ENCODE results near the gene SLC41A3. TPM values are rescaled to one million over a fixed set of nuclear protein-coding genes. Genes with fewer than 3 reads are reported as not detected.
"Not testable (repeated sequence)": the region's sequence is repeated elsewhere in the genome, so short reads cannot be mapped to it uniquely, and the experiment has no call there.

SLC41A3 gene
- polyA plus RNA-seq, 3 donors from 2014 or later: 24.1 to 28.0 (median 25.4) TPM

GRCh38 chr3:126078866-126079265 is 5.1 kb downstream of the SLC41A3 start:
- no peaks in the 10 kb centered on the region for H3K27me3 Mint-ChIP-seq (ENCODE audit: low read depth in 3 of 3)
- H3K27ac Mint-ChIP-seq: no peak overlapping the region
- no peak for DNase-seq
- peaks cover 0 to 5% (median 4%) of the 10 kb centered on the region in 3 donors for H3K36me3 Mint-ChIP-seq
- no peak overlapping the region for H3K4me3 Mint-ChIP-seq
- peaks cover 4 to 6% of the 10 kb centered on the region in 2 donors for H3K4me1 Mint-ChIP-seq
- H3K9me3 Mint-ChIP-seq: peaks cover 0 to under 1% (median 0%) of the 10 kb centered on the region in 6 donors

- Mint-ChIP-seq H3K4me3 (no peak overlapping the region), H3K9me3 (peaks cover 0 to 3% (median 0%) of the 10 kb centered on the region in 6 donors), H3K36me3 (peaks cover 3 to 14% (median 7%) of the 10 kb centered on the region in 3 donors), H3K27ac (no peak overlapping the region), H3K27me3 (ENCODE audit: low read depth in 3 of 3) (no peaks in the 10 kb centered on the region), H3K4me1 (peaks cover 0 to under 1% of the 10 kb centered on the region in 2 donors)
- DNase-seq: no peak
Measured at GRCh38 chr3:126077754-126078153, 6.2 kb downstream of the SLC41A3 start.

- DNase-seq: no peak
- Mint-ChIP-seq H3K4me3 (no peak overlapping the region), H3K36me3 (peaks cover 5 to 23% (median 14%) of the 10 kb centered on the region in 3 donors), H3K9me3 (peaks cover 0 to 3% (median 0%) of the 10 kb centered on the region in 6 donors), H3K27ac (no peak overlapping the region), H3K4me1 (no peaks in the 10 kb centered on the region), H3K27me3 (ENCODE audit: low read depth in 3 of 3) (no peaks in the 10 kb centered on the region)
Measured at GRCh38 chr3:126076140-126076539, 7.8 kb downstream of the SLC41A3 start.

GRCh38 chr3:126070146-126070545 is 13.8 kb downstream of the SLC41A3 start:
- no peak overlapping the region for H3K4me3 Mint-ChIP-seq
- no peaks in the 10 kb centered on the region for H3K4me1 Mint-ChIP-seq
- peaks cover 0 to 3% (median 0%) of the 10 kb centered on the region in 6 donors for H3K9me3 Mint-ChIP-seq
- no peaks in the 10 kb centered on the region for H3K27me3 Mint-ChIP-seq (ENCODE audit: low read depth in 3 of 3)
- H3K36me3 Mint-ChIP-seq: peaks cover 9 to 35% (median 16%) of the 10 kb centered on the region in 3 donors
- no peak for DNase-seq
- H3K27ac Mint-ChIP-seq: no peak overlapping the region

- Mint-ChIP-seq H3K36me3 (peaks cover 8 to 23% (median 15%) of the 10 kb centered on the region in 3 donors), H3K4me3 (no peak overlapping the region), H3K27ac (no peak overlapping the region), H3K9me3 (peaks cover 0 to 2% (median 0%) of the 10 kb centered on the region in 6 donors), H3K4me1 (peaks cover 16 to 17% of the 10 kb centered on the region in 2 donors), H3K27me3 (ENCODE audit: low read depth in 3 of 3) (no peaks in the 10 kb centered on the region)
- DNase-seq: no peak
Measured at GRCh38 chr3:126067959-126068358, 16.0 kb downstream of the SLC41A3 start.

- peak overlapping the region in 1 of 6 donors; percentile 10 for H3K27ac Mint-ChIP-seq
- not testable (repeated sequence) for H3K4me3 Mint-ChIP-seq; H3K9me3 Mint-ChIP-seq; H3K27me3 Mint-ChIP-seq (ENCODE audit: low read depth in 3 of 3); DNase-seq
- H3K36me3 Mint-ChIP-seq: peaks cover 4 to 13% (median 6%) of the 10 kb centered on the region in 3 donors
- H3K4me1 Mint-ChIP-seq: peaks cover 16 to 17% of the 10 kb centered on the region in 2 donors
Measured at GRCh38 chr3:126066676-126067075, 17.2 kb downstream of the SLC41A3 start.

GRCh38 chr3:126065876-126066275 is 18.0 kb downstream of the SLC41A3 start:
- Mint-ChIP-seq H3K36me3 (peaks cover 4 to 13% (median 6%) of the 10 kb centered on the region in 3 donors), H3K4me1 (peaks cover 16 to 17% of the 10 kb centered on the region in 2 donors), H3K4me3 (no peak overlapping the region), H3K27ac (no peak overlapping the region), H3K9me3 (no peaks in the 10 kb centered on the region), H3K27me3 (ENCODE audit: low read depth in 3 of 3) (no peaks in the 10 kb centered on the region)
- no peak for DNase-seq

GRCh38 chr3:126064627-126065258 is 19.2 kb downstream of the SLC41A3 start:
- H3K36me3 Mint-ChIP-seq: peaks cover 4 to 11% (median 6%) of the 10 kb centered on the region in 3 donors
- no peaks in the 10 kb centered on the region for H3K9me3 Mint-ChIP-seq
- no peaks in the 10 kb centered on the region for H3K27me3 Mint-ChIP-seq (ENCODE audit: low read depth in 3 of 3)
- DNase-seq: no peak
- H3K4me3 Mint-ChIP-seq: no peak overlapping the region
- H3K27ac Mint-ChIP-seq: peak overlapping the region in 2 of 6 donors; percentile 23 to 26
- H3K4me1 Mint-ChIP-seq: peaks cover 16 to 17% of the 10 kb centered on the region in 2 donors

- Mint-ChIP-seq H3K9me3 (no peaks in the 10 kb centered on the region), H3K4me1 (peaks cover 16 to 19% of the 10 kb centered on the region in 2 donors), H3K36me3 (peaks cover 4 to 14% (median 10%) of the 10 kb centered on the region in 3 donors), H3K27ac (peak overlapping the region; percentile 46 to 89 (median 75)), H3K27me3 (ENCODE audit: low read depth in 3 of 3) (no peaks in the 10 kb centered on the region), H3K4me3 (peak overlapping the region in 1 of 5 donors; percentile 10)
- DNase-seq: no peak
Measured at GRCh38 chr3:126063358-126063965, 20.5 kb downstream of the SLC41A3 start.

- H3K9me3 Mint-ChIP-seq: no peaks in the 10 kb centered on the region
- no peaks in the 10 kb centered on the region for H3K27me3 Mint-ChIP-seq (ENCODE audit: low read depth in 3 of 3)
- H3K4me3 Mint-ChIP-seq: no peak overlapping the region
- no peak for DNase-seq
- H3K4me1 Mint-ChIP-seq: peaks cover 16 to 23% of the 10 kb centered on the region in 2 donors
- peaks cover 4 to 8% (median 6%) of the 10 kb centered on the region in 3 donors for H3K36me3 Mint-ChIP-seq
- H3K27ac Mint-ChIP-seq: no peak overlapping the region
Measured at GRCh38 chr3:126061301-126062032, 22.5 kb downstream of the SLC41A3 start.

- Mint-ChIP-seq H3K9me3 (no peaks in the 10 kb centered on the region), H3K4me1 (peaks cover 16 to 23% of the 10 kb centered on the region in 2 donors), H3K27me3 (ENCODE audit: low read depth in 3 of 3) (no peaks in the 10 kb centered on the region), H3K4me3 (no peak overlapping the region), H3K27ac (no peak overlapping the region), H3K36me3 (peaks cover 3 to 6% (median 4%) of the 10 kb centered on the region in 3 donors)
- no peak for DNase-seq
Measured at GRCh38 chr3:126060613-126061145, 23.2 kb downstream of the SLC41A3 start.

GRCh38 chr3:126058666-126059065 is 25.3 kb downstream of the SLC41A3 start:
- H3K4me1 Mint-ChIP-seq: peaks cover 7 to 15% of the 10 kb centered on the region in 2 donors
- no peak for DNase-seq
- H3K9me3 Mint-ChIP-seq: no peaks in the 10 kb centered on the region
- peak overlapping the region in 1 of 6 donors; percentile 39 for H3K27ac Mint-ChIP-seq
- H3K27me3 Mint-ChIP-seq (ENCODE audit: low read depth in 3 of 3): no peaks in the 10 kb centered on the region
- no peak overlapping the region for H3K4me3 Mint-ChIP-seq
- H3K36me3 Mint-ChIP-seq: peaks cover 3 to 5% (median 4%) of the 10 kb centered on the region in 3 donors

GRCh38 chr3:126057936-126058335 is 26.0 kb downstream of the SLC41A3 start:
- Mint-ChIP-seq H3K27me3 (ENCODE audit: low read depth in 3 of 3) (no peaks in the 10 kb centered on the region), H3K9me3 (no peaks in the 10 kb centered on the region), H3K4me1 (peaks cover 3 to 15% of the 10 kb centered on the region in 2 donors), H3K4me3 (no peak overlapping the region), H3K36me3 (peaks cover 3 to 5% (median 4%) of the 10 kb centered on the region in 3 donors), H3K27ac (peak overlapping the region in 1 of 6 donors; percentile 73)
- no peak for DNase-seq

- Mint-ChIP-seq H3K27ac (peak overlapping the region in 1 of 6 donors; percentile 73), H3K4me3 (no peak overlapping the region), H3K4me1 (peaks cover 8 to 19% of the 10 kb centered on the region in 2 donors), H3K27me3 (ENCODE audit: low read depth in 3 of 3) (peaks cover 0 to 1% (median 0%) of the 10 kb centered on the region in 3 donors), H3K36me3 (peaks cover 3 to 5% (median 4%) of the 10 kb centered on the region in 3 donors), H3K9me3 (no peaks in the 10 kb centered on the region)
- DNase-seq: no peak
Measured at GRCh38 chr3:126057501-126057819, 26.5 kb downstream of the SLC41A3 start.
